Coronary artery (tissue), 2 donors: ENCODE results near the gene TKFC.

Source experiments
- DNase-seq: peaks from one replicate; pipeline ENCODE4 v3.0.0-alpha.2; 2017; ENCODE audit warnings: low spot score
- H3K27ac ChIP-seq, 2 donors: fragments of 200-600 bp; sonication (generic); one replicate each; pipeline ENCODE4 v1.5.1; 2016 to 2019
- H3K4me3 ChIP-seq: fragments of 200-600 bp; sonication (generic); 2 replicates; pipeline ENCODE4 v1.5.1; 2016; ENCODE audit warnings: mild to moderate bottlenecking, moderate library complexity
- TF ChIP-seq, protein P1 (sequence below): fragments of 200-600 bp; sonication (generic); IDR thresholded peaks from one replicate; pipeline ENCODE4 v1.5.1; 2019; ENCODE audit warnings: antibody characterized with exemption

Gene TKFC

DNA sequence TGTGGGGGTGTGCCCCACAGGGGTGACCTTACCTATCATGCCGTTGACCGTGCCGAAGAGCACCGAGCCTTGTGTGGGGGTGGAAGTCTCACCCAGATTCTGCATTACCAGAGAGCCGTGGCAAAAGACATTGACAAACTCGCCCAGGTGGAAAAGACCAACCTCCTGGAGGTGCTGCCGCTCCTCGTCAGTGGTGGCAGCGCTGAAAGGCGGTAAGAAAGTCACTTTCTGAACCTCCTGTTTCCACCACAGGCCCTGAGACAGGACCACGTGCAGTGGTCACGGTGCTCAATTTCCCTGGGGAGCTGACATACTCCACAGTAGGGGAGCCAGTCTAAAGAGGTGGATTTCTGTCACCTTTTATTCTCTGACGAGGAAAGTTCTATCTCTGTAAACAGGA lies 30.5 kb upstream of the TKFC start:
- TF ChIP-seq, protein P1, sequence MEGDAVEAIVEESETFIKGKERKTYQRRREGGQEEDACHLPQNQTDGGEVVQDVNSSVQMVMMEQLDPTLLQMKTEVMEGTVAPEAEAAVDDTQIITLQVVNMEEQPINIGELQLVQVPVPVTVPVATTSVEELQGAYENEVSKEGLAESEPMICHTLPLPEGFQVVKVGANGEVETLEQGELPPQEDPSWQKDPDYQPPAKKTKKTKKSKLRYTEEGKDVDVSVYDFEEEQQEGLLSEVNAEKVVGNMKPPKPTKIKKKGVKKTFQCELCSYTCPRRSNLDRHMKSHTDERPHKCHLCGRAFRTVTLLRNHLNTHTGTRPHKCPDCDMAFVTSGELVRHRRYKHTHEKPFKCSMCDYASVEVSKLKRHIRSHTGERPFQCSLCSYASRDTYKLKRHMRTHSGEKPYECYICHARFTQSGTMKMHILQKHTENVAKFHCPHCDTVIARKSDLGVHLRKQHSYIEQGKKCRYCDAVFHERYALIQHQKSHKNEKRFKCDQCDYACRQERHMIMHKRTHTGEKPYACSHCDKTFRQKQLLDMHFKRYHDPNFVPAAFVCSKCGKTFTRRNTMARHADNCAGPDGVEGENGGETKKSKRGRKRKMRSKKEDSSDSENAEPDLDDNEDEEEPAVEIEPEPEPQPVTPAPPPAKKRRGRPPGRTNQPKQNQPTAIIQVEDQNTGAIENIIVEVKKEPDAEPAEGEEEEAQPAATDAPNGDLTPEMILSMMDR: no peak
- Histone ChIP-seq H3K4me3 (no peak overlapping the region), H3K27ac (no peak overlapping the region)
- no peak for DNase-seq

DNA sequence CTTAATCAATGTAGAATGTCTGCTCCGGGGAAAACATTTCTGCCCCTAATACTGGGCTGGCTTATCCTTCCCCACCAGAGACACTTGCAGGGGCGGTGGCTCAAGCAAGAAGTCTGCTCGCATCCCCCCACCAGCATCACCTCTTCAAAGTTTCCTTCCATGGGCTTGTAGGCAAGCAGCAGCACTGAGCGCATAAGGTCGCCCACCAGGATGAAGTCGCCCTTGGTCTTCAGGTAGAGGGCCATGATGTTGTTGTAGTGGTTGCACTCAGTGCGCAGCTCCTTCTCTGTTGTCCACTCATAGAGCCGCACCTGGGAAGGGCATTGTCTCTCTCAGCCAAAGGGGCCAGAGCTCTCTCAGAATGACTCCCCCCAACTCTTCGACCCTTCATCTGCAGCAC lies 29.3 kb upstream of the TKFC start:
- H3K27ac ChIP-seq: no peak overlapping the region
- no peak for DNase-seq
- TF ChIP-seq, protein P1: no peak
- no peak overlapping the region for H3K4me3 ChIP-seq

DNA sequence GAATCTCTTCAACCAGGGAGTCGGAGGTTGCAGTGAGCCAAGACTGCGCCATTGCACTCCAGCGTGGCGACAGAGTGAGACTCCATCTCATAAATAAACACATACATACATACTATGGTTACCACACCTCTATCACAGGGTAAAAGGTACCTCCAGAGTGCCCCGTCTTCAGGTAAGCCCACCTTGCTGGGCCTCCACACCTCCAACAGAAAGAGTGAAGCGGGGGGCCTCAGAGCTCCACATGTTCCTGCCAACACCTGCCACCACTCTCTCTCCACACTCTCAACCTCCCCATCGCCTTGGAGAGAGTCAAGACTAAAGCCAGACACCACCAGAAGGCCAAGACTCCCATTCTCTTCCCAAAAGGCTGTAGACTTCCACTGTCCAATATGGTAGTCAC lies 27.6 kb upstream of the TKFC start:
- Histone ChIP-seq H3K4me3 (no peak overlapping the region), H3K27ac (no peak overlapping the region)
- DNase-seq: no peak
- TF ChIP-seq, protein P1: no peak

DNA sequence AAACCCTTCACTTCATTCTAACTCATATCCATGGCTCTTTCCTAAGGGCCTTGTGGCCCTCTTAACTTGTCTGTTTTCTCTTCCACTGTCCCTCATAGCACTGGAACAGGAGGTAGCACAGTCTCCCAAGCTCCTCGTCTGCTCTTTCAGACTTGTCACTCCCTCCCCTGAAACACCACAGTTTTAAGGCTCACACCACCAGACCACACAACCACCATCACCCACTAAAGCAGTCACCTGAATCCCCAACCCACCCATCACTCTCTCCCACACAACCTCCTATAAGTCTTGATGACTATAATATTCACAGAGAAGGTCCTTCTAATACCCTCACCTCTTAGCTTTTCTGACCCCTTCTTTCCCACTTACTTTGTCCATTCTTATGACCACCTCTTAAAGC lies 26.8 kb upstream of the TKFC start:
- Histone ChIP-seq H3K4me3 (no peak overlapping the region), H3K27ac (no peak overlapping the region)
- no peak for DNase-seq
- TF ChIP-seq, protein P1: no peak

DNA sequence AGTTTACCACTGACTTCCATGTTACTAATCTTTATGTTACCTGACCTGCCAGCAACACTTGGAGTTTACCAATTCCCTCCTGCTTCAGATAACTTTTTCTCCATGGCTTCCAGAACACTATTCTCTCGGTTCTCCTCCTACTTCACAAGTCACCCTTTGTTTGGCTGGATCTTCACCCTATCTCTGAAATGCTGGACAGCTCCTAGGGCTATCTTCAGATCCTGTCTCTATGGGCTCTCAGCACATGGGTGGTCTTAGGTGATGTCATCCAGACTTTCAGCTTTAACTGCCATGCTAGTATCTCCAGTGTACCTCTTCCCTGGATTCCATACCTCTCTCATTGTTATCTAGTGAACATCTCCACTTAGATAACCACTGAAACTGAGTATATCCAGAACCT lies 25.7 kb upstream of the TKFC start:
- H3K4me3 ChIP-seq: no peak overlapping the region
- no peak for DNase-seq
- TF ChIP-seq, protein P1: no peak
- H3K27ac ChIP-seq: no peak overlapping the region

DNA sequence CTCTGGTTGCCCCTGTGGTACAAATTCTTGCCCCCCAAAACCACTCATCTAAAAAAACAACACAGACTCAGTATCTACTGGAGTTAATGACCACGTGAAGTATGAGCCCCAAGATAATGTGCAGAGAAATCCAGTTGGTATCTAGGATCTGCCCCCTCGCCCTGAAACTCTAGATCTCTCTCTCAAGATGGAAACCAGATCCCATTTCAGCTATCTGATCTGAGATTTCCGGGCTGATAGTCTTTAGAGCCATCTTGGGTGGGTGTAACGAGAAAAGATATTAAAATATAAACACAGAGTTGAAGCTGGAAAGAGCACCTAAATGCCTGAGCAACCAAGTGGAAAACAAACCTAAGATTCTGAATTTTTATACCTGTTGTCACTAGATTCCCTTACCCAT lies 23.9 kb upstream of the TKFC start:
- no peak for DNase-seq
- Histone ChIP-seq H3K27ac (no peak overlapping the region), H3K4me3 (no peak overlapping the region)
- TF ChIP-seq, protein P1: no peak

DNA sequence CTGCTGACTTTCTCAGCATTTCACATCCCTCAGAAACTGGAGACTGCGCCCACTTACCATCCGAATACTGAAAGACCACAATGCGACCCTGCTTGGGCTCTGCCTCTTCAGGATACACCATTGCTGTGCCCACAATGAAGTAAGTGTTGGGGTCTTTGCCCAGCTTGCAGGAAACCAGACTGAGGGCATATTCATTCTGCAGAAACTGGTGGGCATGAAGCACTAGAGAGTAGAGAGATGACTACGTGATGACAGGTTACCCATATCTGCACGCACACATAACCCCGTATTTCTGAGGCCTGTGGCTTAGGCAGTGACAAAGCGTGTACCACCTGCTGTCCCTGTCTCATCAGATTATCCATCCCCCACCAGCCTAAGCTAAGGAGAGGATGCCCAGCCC lies 23.3 kb upstream of the TKFC start:
- Histone ChIP-seq H3K4me3 (no peak overlapping the region), H3K27ac (no peak overlapping the region)
- no peak for DNase-seq
- TF ChIP-seq, protein P1: no peak
